GM08714 (cell line): Measurements from ENCODE around the gene PRKAG2.
"Not testable (repeated sequence)": the region's sequence is repeated elsewhere in the genome, so short reads cannot be mapped to it uniquely, and the experiment has no call there.

Experiments used
- H3K4me3 ChIP-seq: fragments of 200-500 bp; sonication (Bioruptor generic); 2 replicates; pipeline ENCODE4 v1.5.1; 2014; ENCODE audit warnings: mild to moderate bottlenecking, low read length, inconsistent platforms
- ZNF274 ChIP-seq: IDR thresholded peaks from 2 replicates; pipeline ENCODE4 v1.6.1; 2012; ENCODE audit warnings: mild to moderate bottlenecking, low read depth, low read length

Gene PRKAG2

GRCh38 chr7:151579644-151580043 lies 297.3 kb downstream of the PRKAG2 start:
- no peak for TF ChIP-seq ZNF274
- H3K4me3 ChIP-seq, result no peak overlapping the region

- H3K4me3 ChIP-seq, result no peak overlapping the region
- no peak for TF ChIP-seq ZNF274
Measured at GRCh38 chr7:151575410-151575809, 301.5 kb downstream of the PRKAG2 start.

GRCh38 chr7:151573046-151573445 lies 303.9 kb downstream of the PRKAG2 start:
- H3K4me3 ChIP-seq, result not testable (repeated sequence)

GRCh38 chr7:151572136-151572535 lies 304.8 kb downstream of the PRKAG2 start:
- no peak for TF ChIP-seq ZNF274
- H3K4me3 ChIP-seq, result no peak overlapping the region

- no peak overlapping the region for H3K4me3 ChIP-seq
- no peak for TF ChIP-seq ZNF274
Measured at GRCh38 chr7:151571471-151571870, 305.4 kb downstream of the PRKAG2 start.

- no peak for TF ChIP-seq ZNF274
- H3K4me3 ChIP-seq, result no peak overlapping the region
Measured at GRCh38 chr7:151570366-151570915, 306.5 kb downstream of the PRKAG2 start.

GRCh38 chr7:151568956-151569940 lies 307.7 kb downstream of the PRKAG2 start:
- TF ChIP-seq ZNF274, result no peak
- no peak overlapping the region for H3K4me3 ChIP-seq

GRCh38 chr7:151566897-151567320 lies 310.0 kb downstream of the PRKAG2 start:
- H3K4me3 ChIP-seq, result no peak overlapping the region
- no peak for TF ChIP-seq ZNF274

GRCh38 chr7:151565541-151565940 lies 311.4 kb downstream of the PRKAG2 start:
- TF ChIP-seq ZNF274, result no peak
- no peak overlapping the region for H3K4me3 ChIP-seq

GRCh38 chr7:151560243-151560642 lies 316.7 kb downstream of the PRKAG2 start:
- TF ChIP-seq ZNF274, result no peak
- no peak overlapping the region for H3K4me3 ChIP-seq

- no peak for TF ChIP-seq ZNF274
- no peak overlapping the region for H3K4me3 ChIP-seq
Measured at GRCh38 chr7:151559557-151560183, 317.2 kb downstream of the PRKAG2 start.

- no peak for TF ChIP-seq ZNF274
- H3K4me3 ChIP-seq, result no peak overlapping the region
Measured at GRCh38 chr7:151558575-151558974, 318.3 kb downstream of the PRKAG2 start.

- no peak overlapping the region for H3K4me3 ChIP-seq
- TF ChIP-seq ZNF274, result no peak
Measured at GRCh38 chr7:151556592-151556991, 320.3 kb downstream of the PRKAG2 start.

GRCh38 chr7:151553356-151553755 lies 323.6 kb downstream of the PRKAG2 start:
- no peak overlapping the region for H3K4me3 ChIP-seq
- no peak for TF ChIP-seq ZNF274
